Nephron progenitor cell (in vitro differentiated cells): ENCODE measurements around the gene KLHL35.

ENCODE experiments used
- DNase-seq: peaks from one replicate; pipeline ENCODE4 v3.0.0; 2021
- H3K27ac Mint-ChIP-seq: 2 replicates; pipeline ENCODE4 v1.8.0; 2021; ENCODE audit warnings: mild to moderate bottlenecking, moderate library complexity, mixed read lengths
- H3K27me3 Mint-ChIP-seq: 2 replicates; pipeline ENCODE4 v1.8.0; 2021; ENCODE audit warnings: mild to moderate bottlenecking, low read depth, mixed read lengths; ENCODE audit not compliant: poor library complexity
- H3K36me3 Mint-ChIP-seq: 2 replicates; pipeline ENCODE4 v1.8.0; 2021; ENCODE audit warnings: low read depth, mixed read lengths
- H3K4me1 Mint-ChIP-seq: 2 replicates; pipeline ENCODE4 v1.8.0; 2021; ENCODE audit warnings: mixed read lengths
- H3K4me3 Mint-ChIP-seq: 2 replicates; pipeline ENCODE4 v1.8.0; 2021; ENCODE audit warnings: mild to moderate bottlenecking, moderate library complexity, mixed read lengths
- H3K9me3 Mint-ChIP-seq: 2 replicates; pipeline ENCODE4 v1.8.0; 2021; ENCODE audit warnings: mild to moderate bottlenecking, moderate library complexity, mixed read lengths
- TF ChIP-seq, protein P1 (sequence below): fragments of 200-600 bp; sonication (generic); IDR thresholded peaks from 2 replicates; pipeline ENCODE4 v1.5.0; 2021; ENCODE audit warnings: antibody characterized with exemption

KLHL35 gene

GRCh38 chr11:75453916-75454655, 21.1 kb upstream of the KLHL35 start:
- H3K27ac Mint-ChIP-seq, result no peak overlapping the region

DNA sequence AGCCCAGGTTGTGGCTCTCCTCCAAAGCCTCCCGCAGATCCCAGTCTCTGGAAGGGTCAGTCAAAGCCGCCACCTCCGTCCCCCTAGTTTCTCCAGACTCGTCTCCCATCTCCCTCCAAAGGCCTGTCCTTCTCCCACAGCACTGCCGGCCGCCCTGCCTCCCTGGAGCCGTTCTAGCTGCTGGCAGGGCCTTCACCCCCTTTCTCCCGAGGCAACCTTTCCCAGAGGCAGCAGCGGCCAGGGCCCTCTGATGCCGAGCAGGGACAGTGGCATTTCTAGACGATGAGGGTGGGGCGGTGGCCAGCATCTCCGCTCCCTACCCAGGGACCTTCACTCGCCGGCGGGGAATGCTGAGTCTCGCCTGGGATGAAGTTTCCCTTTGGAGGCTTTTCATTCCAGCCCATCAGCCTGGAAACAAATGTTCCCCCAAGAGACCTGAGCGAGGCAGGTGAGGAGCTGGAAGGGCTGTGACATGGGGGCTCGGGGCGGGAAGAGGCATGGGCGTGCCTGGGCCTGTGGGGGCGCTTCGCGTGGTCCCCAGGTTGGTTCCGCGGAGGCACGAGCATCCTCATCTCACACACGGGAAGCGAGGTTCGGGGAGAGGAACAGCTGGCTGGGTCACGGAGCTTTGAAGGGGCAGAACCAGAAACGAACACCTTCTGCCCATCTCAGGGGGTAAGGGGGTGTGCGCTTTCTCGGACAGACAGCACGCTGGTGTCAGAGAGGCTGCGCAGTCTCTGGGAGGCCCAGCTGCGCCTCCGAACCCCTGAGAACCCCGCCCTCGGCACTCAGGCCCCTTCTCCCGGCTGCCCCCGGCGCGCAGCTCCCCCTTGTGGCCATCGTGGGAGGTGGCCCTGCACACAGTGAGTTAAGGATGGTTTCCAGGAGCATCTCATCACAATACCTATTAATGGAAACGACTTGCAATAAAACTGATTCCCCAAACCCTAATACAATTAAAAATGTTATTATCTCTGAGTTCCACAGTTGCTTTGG, 18.1 kb upstream of the KLHL35 start:
- Mint-ChIP-seq H3K9me3 (no peaks in the 10 kb centered on the region), H3K27me3 (peaks cover 51% of the 10 kb centered on the region), H3K27ac (no peak overlapping the region), H3K4me1 (peaks cover 11% of the 10 kb centered on the region), H3K36me3 (no peaks in the 10 kb centered on the region), H3K4me3 (no peak overlapping the region)
- DNase-seq, result peak; percentile 65
- TF ChIP-seq, protein P1, sequence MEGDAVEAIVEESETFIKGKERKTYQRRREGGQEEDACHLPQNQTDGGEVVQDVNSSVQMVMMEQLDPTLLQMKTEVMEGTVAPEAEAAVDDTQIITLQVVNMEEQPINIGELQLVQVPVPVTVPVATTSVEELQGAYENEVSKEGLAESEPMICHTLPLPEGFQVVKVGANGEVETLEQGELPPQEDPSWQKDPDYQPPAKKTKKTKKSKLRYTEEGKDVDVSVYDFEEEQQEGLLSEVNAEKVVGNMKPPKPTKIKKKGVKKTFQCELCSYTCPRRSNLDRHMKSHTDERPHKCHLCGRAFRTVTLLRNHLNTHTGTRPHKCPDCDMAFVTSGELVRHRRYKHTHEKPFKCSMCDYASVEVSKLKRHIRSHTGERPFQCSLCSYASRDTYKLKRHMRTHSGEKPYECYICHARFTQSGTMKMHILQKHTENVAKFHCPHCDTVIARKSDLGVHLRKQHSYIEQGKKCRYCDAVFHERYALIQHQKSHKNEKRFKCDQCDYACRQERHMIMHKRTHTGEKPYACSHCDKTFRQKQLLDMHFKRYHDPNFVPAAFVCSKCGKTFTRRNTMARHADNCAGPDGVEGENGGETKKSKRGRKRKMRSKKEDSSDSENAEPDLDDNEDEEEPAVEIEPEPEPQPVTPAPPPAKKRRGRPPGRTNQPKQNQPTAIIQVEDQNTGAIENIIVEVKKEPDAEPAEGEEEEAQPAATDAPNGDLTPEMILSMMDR, result peak; percentile 72

More at GRCh38 chr11:75453916-75454655, 21.1 kb upstream of the KLHL35 start:
- Mint-ChIP-seq H3K9me3 (no peaks in the 10 kb centered on the region), H3K36me3 (no peaks in the 10 kb centered on the region), H3K4me1 (peaks cover 12% of the 10 kb centered on the region), H3K4me3 (no peak overlapping the region), H3K27me3 (peaks cover 41% of the 10 kb centered on the region)
- TF ChIP-seq, protein P1, result no peak
- no peak for DNase-seq

- Mint-ChIP-seq H3K9me3 (no peaks in the 10 kb centered on the region), H3K4me3 (no peak overlapping the region), H3K36me3 (no peaks in the 10 kb centered on the region), H3K27ac (no peak overlapping the region), H3K27me3 (peaks cover 56% of the 10 kb centered on the region), H3K4me1 (peaks cover 8% of the 10 kb centered on the region)
- TF ChIP-seq, protein P1, result no peak
- no peak for DNase-seq
Observed at GRCh38 chr11:75450236-75450635, 17.2 kb upstream of the KLHL35 start.

- Mint-ChIP-seq H3K27me3 (peaks cover 61% of the 10 kb centered on the region), H3K4me1 (peaks cover 11% of the 10 kb centered on the region), H3K36me3 (no peaks in the 10 kb centered on the region), H3K27ac (no peak overlapping the region), H3K4me3 (no peak overlapping the region), H3K9me3 (no peaks in the 10 kb centered on the region)
- TF ChIP-seq, protein P1, result no peak
- no peak for DNase-seq
Observed at GRCh38 chr11:75449776-75450175, 16.8 kb upstream of the KLHL35 start.

DNA sequence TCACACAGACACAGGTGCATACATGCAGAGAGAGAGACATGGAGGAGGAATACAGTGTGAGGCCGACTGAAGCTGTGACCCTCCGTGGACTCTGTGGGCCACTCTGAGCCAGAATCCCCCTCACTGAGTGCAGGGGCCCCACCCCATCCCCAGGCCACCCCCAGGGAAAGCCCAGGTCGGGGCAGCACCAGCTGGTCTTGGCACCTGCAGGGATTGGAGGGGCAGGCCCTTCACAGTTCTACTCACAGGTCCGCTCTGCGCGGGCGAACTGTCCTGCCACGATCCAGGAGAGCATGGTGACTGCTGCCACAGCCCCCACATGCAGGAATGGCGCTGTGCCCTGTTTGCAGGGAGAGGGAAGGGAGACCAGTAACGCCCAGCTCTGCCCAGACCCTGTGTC, 16.3 kb upstream of the KLHL35 start:
- TF ChIP-seq, protein P1, result no peak
- no peak overlapping the region for H3K4me3 Mint-ChIP-seq
- peaks cover 7% of the 10 kb centered on the region for H3K4me1 Mint-ChIP-seq
- H3K27ac Mint-ChIP-seq, result no peak overlapping the region
- peaks cover 62% of the 10 kb centered on the region for H3K27me3 Mint-ChIP-seq
- no peaks in the 10 kb centered on the region for H3K36me3 Mint-ChIP-seq
- no peaks in the 10 kb centered on the region for H3K9me3 Mint-ChIP-seq
- no peak for DNase-seq
